ENCODE data around the gene GLOD4. TPM values are rescaled to one million over a fixed set of nuclear protein-coding genes. Genes with fewer than 3 reads are reported as not detected.

Gene GLOD4
- total RNA-seq, 1 donor from 2014 or later = 86.7 TPM

Other genes starting within 250 kb of the GLOD4 start
- gene VPS53, start 67.4 kb downstream of the GLOD4 start, total RNA-seq = 41.1 and 50.9 TPM in 2 replicates
- 14.6 and 28.7 TPM in 2 replicates for gene TLCD3A, start 49.7 kb downstream of the GLOD4 start, total RNA-seq
- 16.6 and 18.6 TPM in 2 replicates for gene GEMIN4, start 30.0 kb downstream of the GLOD4 start, total RNA-seq
- 13.9 and 18.5 TPM in 2 replicates for gene MRM3, start 73 bp upstream of the GLOD4 start, total RNA-seq
- gene NXN, start 197.5 kb upstream of the GLOD4 start, total RNA-seq = 26.9 and 55.7 TPM in 2 replicates
- gene TIMM22, start 214.8 kb upstream of the GLOD4 start, total RNA-seq = 21.6 and 22.9 TPM in 2 replicates